NCI-H1436 (cell line): ENCODE measurements around the gene SLC2A8.

Experiments used
- DNase-seq: peaks from one replicate; lab custom pipeline; 2025; lab: John Stamatoyannopoulos, UW

The SLC2A8 gene

DNA sequence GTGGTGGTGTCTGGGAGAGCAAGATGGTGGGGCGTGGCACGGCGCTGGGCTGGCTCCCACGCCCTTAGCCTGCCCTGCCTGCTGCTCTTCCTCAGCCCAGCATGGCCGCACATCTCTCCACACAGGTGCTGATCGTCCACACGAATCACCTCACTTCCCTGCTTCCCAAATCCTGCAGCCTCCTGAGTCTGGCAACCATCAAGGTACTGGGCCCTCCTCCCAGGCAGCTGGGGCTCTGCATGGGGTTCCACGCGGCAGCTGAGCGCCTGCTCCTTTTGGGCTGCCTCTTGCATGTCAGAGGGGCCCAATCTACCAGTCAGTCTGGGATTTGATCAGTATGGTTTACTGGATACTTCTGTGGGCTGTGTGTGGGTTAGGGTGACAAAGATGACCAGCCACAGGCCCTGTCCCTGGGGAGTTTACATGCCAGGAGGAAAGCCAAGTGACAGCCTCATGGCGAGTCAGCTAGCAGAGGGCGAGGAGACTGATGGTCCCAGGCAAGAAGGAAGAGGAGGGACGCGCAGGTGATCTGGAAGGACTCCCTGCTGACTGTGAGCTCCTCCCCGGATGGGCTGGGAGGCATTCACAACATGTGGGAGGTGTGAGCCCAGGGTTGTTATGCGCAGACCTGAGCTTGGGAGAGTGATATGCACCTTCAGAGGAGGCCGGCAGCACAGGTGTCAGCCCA is 60.4 kb downstream of the SLC2A8 start:
- no peak for DNase-seq
